Activated naive CD4-positive, alpha-beta T cell treated with anti-CD3 and anti-CD28 coated beads, Interleukin-2, amount 10 ng/mL, durations not matched to agents 7 days and 5 days (primary cell): ENCODE results near the gene MEDAG.
A peak's percentile ranks its signal among the peaks of the same experiment; 100 is the strongest.

ENCODE experiments used
- CTCF ChIA-PET: fragments of 350-600 bp; sonication (Branson Sonifier 250); formaldehyde crosslinking; loops from one replicate; lab custom pipeline; 2021; ENCODE audit warnings: antibody characterized with exemption; lab: Charles Lee
- DNase-seq: peaks from one replicate; pipeline ENCODE4 v3.0.0-alpha.2; 2020
- H3K27ac Mint-ChIP-seq: one replicate; pipeline ENCODE4 v1.8.0; 2021; ENCODE audit warnings: mild to moderate bottlenecking, moderate library complexity, mixed read lengths
- H3K27me3 Mint-ChIP-seq: one replicate; pipeline ENCODE4 v1.8.0; 2021; ENCODE audit warnings: mild to moderate bottlenecking, mixed read lengths
- H3K36me3 Mint-ChIP-seq: one replicate; pipeline ENCODE4 v1.8.0; 2021; ENCODE audit warnings: mixed read lengths
- H3K4me1 Mint-ChIP-seq: one replicate; pipeline ENCODE4 v1.8.0; 2021; ENCODE audit warnings: mixed read lengths
- H3K4me3 Mint-ChIP-seq: one replicate; pipeline ENCODE4 v1.8.0; 2021; ENCODE audit warnings: mild to moderate bottlenecking, moderate library complexity, mixed read lengths
- H3K9me3 Mint-ChIP-seq: one replicate; pipeline ENCODE4 v1.8.0; 2021; ENCODE audit warnings: mixed read lengths

MEDAG gene

DNA sequence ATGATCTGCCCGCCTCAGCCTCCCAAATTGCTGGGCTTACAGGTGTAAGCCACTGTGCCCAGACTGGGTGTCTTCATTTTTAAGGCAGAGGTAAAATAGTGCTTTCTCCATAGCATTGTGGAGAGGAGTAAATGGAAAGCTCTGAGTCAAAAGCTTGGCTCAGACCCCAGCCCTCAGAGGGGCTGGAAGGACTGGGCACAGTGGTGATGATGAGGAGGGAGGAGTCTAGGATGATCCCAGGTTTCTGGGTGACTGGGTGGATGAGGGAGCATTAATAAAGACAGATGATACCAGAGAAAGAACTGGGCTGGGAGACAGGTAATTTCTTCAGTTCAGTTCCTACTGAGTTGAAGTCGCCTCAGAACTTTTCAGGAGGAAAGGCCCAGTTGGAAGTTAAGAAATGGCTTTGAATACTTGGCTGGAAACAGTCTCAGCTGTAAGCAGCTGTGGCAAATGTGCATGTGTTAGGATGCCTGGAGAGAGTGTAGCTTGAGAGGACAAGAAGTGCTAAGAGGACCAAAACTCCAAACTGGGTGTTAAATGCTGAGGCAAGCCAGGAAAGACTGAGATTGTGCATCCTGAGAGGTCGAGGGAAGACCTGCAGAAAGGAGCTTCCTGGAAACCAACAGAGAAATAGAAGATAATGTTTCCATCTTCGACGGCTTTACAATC, 37.1 kb upstream of the MEDAG start:
- no peak overlapping the region for H3K4me3 Mint-ChIP-seq
- CTCF ChIA-PET, result interaction anchor here (4.6 kb wide), 1 partner anchor 13 kb away, joined by 27 read pairs; no protein-coding TSS in a partner anchor
- no peak for DNase-seq
- H3K36me3 Mint-ChIP-seq, result no peaks in the 10 kb centered on the region
- no peaks in the 10 kb centered on the region for H3K4me1 Mint-ChIP-seq
- H3K27me3 Mint-ChIP-seq, result peaks cover 70% of the 10 kb centered on the region
- H3K27ac Mint-ChIP-seq, result no peak overlapping the region
- no peaks in the 10 kb centered on the region for H3K9me3 Mint-ChIP-seq

DNA sequence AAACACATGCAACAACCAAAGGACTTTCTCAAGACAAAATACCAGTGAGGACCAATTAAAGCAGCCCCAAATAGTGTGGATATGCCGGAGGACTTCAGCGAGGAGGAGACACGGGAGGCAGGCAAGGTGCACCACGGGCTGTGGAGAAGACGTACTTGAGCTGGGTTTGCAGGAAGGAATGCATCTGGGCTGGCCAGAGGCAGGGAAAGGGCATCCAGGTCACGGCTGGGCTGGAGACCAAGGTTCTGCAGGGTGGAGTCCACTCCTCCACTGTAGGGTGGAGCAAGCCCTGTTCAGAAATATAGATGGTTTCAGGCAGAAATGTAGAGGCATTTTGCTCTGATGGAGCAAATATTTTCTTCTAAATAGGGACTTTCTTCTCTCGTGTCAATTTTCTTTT, 36.6 kb upstream of the MEDAG start:
- DNase-seq, result no peak
- peaks cover 75% of the 10 kb centered on the region for H3K27me3 Mint-ChIP-seq
- no peak overlapping the region for H3K27ac Mint-ChIP-seq

DNA sequence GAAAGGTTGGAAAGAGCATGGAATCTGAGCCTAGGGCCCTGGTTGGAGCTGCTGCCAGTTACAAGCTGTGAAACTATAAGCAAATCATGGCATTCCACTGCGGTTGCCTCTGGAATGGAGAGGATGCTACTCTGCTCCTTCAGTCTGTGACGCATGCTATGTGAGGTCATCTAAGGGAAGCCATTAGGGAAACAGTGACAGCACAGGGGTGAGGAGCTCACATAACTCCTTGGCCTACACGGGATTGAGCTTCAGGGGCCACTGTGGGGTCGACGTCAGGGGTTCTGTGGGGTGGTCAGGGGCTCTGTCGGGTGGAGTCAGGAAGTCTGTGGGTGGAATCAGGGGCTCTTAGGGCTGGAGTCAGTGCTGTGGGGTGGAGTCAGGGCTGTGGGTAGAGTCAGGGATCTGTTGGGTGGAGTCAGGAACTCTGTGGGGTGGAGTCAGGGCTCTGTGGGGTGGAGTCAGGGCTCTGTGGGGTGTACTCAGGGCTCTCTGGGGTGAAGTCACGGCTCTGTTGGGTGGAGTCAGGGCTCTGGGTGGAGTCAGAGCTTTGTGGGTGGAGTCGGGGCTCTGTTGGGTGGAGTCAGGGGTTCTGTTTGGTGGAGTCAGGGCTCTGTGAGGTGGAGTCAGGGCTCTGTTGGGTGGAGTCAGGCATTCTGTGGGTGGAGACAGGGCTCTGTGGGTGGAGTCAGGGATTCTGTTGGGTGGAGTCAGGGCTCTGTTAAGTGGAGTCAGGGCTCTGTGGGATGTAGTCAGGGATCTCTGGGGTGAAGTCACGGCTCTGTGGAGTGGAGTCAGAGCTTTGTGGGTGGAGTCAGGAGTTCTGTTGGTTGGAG, 35.8 kb upstream of the MEDAG start:
- CTCF ChIA-PET, result interaction anchor here (0.7 kb wide), 1 partner anchor 132 kb away, joined by 3 read pairs; no protein-coding TSS in a partner anchor
- Mint-ChIP-seq H3K27me3 (peaks cover 80% of the 10 kb centered on the region), H3K9me3 (no peaks in the 10 kb centered on the region), H3K36me3 (no peaks in the 10 kb centered on the region), H3K4me3 (no peak overlapping the region), H3K4me1 (no peaks in the 10 kb centered on the region), H3K27ac (no peak overlapping the region)
- DNase-seq, result peak; percentile 37

More for the DNA sequence above, 36.6 kb upstream of the MEDAG start:
- CTCF ChIA-PET, result no interaction called here
- Mint-ChIP-seq H3K4me1 (no peaks in the 10 kb centered on the region), H3K9me3 (no peaks in the 10 kb centered on the region), H3K36me3 (no peaks in the 10 kb centered on the region), H3K4me3 (no peak overlapping the region)

DNA sequence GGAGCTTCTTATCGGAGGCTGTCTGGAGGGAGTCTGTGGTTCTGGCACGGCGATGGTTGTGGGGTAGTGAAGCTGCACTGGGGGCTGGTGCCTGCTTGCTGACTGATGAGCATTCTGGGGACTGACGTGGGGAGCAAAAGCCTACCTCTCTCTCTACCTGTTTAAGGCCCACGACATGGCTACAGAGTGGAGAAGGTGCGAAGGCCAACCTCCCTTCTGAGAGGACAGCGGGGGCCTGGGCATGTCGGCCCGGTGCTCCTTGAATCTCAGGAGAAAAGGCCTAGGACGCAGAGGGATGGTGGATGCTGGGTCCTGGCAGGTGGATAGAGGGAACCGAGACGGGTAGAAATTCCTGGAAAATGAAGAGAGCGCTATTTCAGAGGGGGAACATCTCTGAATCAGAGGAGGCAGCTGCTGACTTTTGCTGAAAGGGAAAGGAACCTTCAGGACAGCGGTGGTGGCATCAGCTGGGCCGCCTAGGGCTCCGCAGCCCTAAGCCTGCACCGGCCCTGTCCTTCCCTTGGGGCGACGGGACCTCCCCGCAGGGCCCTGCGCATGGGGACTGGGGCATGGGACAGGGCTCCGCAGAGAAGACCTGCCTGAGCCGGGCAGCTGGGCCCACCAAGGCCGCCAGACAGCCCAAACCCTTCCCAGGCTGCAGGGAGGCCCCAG, 35.0 kb upstream of the MEDAG start:
- no peak overlapping the region for H3K27ac Mint-ChIP-seq
- H3K27me3 Mint-ChIP-seq, result peaks cover 72% of the 10 kb centered on the region
- CTCF ChIA-PET, result interaction anchor here (0.7 kb wide), 1 partner anchor 131 kb away, joined by 3 read pairs; no protein-coding TSS in a partner anchor
- no peaks in the 10 kb centered on the region for H3K9me3 Mint-ChIP-seq
- no peaks in the 10 kb centered on the region for H3K36me3 Mint-ChIP-seq
- H3K4me3 Mint-ChIP-seq, result no peak overlapping the region
- no peak for DNase-seq
- H3K4me1 Mint-ChIP-seq, result no peaks in the 10 kb centered on the region

DNA sequence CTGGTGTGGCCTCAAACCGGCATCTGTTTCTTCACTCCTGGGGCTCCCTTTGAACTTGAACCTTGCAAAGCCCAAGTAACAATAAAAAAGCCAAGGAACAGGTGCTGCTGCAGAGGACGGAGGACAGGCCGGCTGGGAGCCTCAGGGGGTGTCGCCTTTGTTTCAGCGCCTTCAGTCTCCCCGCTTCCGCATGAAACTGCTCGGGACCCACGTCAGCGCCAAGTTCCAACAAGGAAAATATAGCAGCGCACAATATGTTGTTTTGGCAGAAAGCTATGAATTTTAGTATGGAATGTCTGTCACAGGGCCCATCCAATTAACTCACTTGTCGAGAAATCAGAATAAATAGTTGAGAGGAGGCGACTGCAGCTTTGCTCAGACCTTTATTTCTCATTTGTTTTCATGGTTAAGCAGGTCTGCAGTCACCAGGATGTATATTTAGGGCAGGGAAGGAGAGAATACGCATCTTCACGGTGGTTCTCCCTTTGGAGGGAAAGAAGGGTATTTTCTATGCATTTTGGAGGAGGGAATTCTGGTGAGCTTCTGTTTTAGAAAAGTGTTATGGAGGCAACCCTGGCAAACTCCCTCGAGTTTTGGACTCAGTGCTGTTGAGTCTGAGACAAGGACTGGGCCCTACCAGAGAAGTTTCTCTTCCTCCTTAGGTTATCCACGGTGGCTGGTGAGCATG, 34.3 kb upstream of the MEDAG start:
- Mint-ChIP-seq H3K27me3 (peaks cover 67% of the 10 kb centered on the region), H3K36me3 (no peaks in the 10 kb centered on the region), H3K9me3 (no peaks in the 10 kb centered on the region), H3K4me1 (no peaks in the 10 kb centered on the region), H3K4me3 (no peak overlapping the region), H3K27ac (no peak overlapping the region)
- no peak for DNase-seq
- CTCF ChIA-PET, result no interaction called here

DNA sequence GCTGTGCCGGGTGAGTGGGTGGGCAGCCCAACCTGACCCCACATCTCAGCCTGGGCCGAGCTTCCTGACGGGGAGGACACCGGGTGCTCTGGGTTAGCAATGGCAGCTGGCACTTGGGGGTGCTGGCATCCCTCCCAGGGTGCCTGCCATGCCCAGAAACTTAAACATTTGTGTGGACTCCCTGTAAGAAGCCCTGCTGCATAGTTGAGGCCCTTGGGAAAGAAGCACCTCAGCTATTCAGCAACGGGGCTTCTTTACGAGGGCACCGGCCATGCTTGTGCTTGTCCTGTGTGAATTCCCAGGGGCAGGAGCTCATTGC, 33.8 kb upstream of the MEDAG start:
- no peaks in the 10 kb centered on the region for H3K4me1 Mint-ChIP-seq
- no peak overlapping the region for H3K4me3 Mint-ChIP-seq
- CTCF ChIA-PET, result no interaction called here
- H3K9me3 Mint-ChIP-seq, result no peaks in the 10 kb centered on the region
- H3K27me3 Mint-ChIP-seq, result peaks cover 65% of the 10 kb centered on the region
- DNase-seq, result no peak
- no peak overlapping the region for H3K27ac Mint-ChIP-seq
- no peaks in the 10 kb centered on the region for H3K36me3 Mint-ChIP-seq

DNA sequence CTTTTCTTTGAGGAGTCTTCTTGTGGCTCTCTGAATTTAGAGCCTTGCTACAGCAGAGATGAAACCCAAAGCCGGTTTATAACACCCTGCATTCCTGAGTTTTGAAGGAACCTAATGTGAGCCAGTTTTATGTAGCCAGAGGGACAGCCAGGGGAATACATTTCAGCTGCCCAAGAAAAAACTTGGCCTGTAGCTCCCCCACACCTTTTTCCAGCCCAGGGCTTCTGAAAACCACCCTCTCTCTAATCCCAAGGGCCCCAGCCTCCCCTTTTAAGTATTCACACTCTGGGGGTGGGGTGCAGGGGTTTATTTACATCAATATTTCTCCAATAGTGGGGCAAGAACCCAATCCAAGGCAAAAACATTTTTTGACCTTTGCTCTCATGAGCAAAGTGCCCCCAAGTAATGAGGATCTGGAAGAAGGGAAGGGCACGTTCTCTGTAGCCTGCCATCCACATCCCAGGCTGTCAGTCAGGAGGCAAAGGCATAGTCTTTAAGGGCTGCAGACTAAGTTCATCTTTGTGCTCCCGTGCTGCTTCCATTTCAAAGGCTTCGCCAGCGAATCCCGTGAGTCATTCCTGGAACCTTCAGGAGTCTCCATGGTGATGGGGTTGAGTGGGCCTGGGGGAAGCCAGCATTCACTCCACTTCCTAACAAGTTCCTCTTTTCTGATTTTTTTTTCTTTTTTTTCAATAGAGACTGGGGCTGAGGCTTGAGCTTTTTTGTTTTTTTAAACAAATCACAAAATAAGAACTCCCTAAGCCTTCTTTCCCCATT, 33.2 kb upstream of the MEDAG start:
- Mint-ChIP-seq H3K36me3 (no peaks in the 10 kb centered on the region), H3K4me3 (no peak overlapping the region), H3K4me1 (no peaks in the 10 kb centered on the region), H3K9me3 (no peaks in the 10 kb centered on the region), H3K27ac (no peak overlapping the region), H3K27me3 (peaks cover 62% of the 10 kb centered on the region)
- no peak for DNase-seq
- CTCF ChIA-PET, result no interaction called here

DNA sequence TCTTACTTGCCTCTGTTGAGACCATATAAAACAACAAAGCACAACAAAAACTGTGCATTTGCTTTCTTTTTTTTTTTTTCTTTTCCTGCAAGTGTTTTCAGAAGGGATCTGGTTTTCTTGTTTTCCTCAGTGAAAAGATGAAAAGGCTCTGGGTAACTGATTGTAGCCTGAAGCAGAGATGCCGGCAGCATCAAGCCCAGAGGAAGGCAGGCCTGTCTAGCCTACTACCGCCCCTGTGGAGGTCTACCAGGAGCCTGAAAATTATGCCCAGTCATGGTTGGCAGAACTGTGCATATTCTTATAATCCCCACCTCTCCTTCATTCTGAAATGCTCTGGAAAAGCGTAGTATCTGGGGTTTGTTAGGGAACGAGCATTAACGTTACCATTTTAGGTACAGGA, 32.6 kb upstream of the MEDAG start:
- CTCF ChIA-PET, result interaction anchor here (1.3 kb wide), 1 partner anchor 8 kb away, joined by 8 read pairs; no protein-coding TSS in a partner anchor
- no peaks in the 10 kb centered on the region for H3K9me3 Mint-ChIP-seq
- peaks cover 56% of the 10 kb centered on the region for H3K27me3 Mint-ChIP-seq
- no peak for DNase-seq
- H3K4me1 Mint-ChIP-seq, result no peaks in the 10 kb centered on the region
- H3K36me3 Mint-ChIP-seq, result no peaks in the 10 kb centered on the region
- H3K4me3 Mint-ChIP-seq, result no peak overlapping the region
- H3K27ac Mint-ChIP-seq, result no peak overlapping the region

DNA sequence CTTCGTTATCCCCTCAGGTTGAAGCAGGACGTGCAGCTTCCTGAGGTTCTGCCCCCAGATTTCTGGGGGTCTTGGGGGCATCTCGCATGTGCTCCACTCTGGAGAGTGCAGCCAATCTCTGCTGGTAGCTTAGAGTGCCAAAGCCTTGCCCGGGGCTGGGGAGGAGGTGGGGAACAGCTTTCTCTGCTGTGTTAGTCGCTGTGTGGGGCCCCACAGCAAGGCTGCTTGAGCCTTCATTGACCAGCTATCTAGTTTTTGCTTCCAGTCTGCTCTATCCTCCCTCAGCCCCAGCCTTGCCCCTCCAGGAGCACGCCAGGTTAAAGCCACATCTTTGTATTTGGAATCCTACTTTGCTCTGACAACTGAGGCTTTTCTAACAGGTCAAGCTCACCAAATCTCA, 32.0 kb upstream of the MEDAG start:
- Mint-ChIP-seq H3K4me3 (no peak overlapping the region), H3K27me3 (peaks cover 53% of the 10 kb centered on the region), H3K27ac (no peak overlapping the region), H3K4me1 (no peaks in the 10 kb centered on the region), H3K36me3 (no peaks in the 10 kb centered on the region), H3K9me3 (no peaks in the 10 kb centered on the region)
- no peak for DNase-seq
- CTCF ChIA-PET, result interaction anchor here (0.7 to 1.3 kb wide), 2 partner anchors 8 to 195 kb away, joined by 3 to 8 read pairs; no protein-coding TSS in a partner anchor

DNA sequence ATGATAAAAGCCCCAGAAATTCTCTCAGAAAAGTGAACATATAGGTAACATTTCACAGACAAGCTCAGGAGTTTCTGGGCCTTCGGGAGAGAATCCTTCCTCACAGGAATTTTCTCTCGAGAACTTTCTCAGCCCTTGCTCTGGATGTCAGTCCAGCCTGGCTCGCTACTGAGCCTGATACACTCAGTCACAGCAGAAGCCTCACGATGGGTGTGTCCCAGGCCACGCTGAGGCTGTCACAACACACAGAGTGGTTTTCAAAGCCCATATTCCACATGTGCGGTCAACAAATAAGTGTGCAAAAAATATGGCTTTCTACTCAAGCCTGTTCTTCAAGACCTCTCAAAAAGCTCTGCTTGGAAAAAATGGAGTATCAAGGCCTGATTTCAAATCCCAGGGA, 31.5 kb upstream of the MEDAG start:
- no peak for DNase-seq
- no peaks in the 10 kb centered on the region for H3K36me3 Mint-ChIP-seq
- H3K4me3 Mint-ChIP-seq, result no peak overlapping the region
- H3K9me3 Mint-ChIP-seq, result no peaks in the 10 kb centered on the region
- no peaks in the 10 kb centered on the region for H3K4me1 Mint-ChIP-seq
- CTCF ChIA-PET, result interaction anchor here (0.7 to 1.3 kb wide), 2 partner anchors 9 to 196 kb away, joined by 3 to 8 read pairs; no protein-coding TSS in a partner anchor
- no peak overlapping the region for H3K27ac Mint-ChIP-seq
- peaks cover 49% of the 10 kb centered on the region for H3K27me3 Mint-ChIP-seq

DNA sequence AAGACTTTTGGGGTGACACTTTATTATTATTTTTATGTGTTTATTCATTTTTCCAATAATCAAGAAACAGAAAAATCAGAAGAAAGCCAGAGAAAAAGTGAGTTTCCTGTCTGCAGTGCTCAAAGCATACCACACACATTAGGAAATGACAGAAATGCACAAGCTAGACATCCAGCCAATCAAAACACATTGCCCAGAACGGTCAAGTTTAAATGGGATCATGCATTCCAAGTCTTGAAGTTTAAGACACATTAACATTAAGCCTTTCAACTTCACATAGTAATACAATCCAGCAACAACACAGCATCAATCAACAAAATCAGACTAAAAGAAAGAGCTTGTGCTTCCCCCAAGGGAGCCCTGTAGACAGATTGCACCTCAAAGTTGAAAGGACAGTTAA, 28.7 kb upstream of the MEDAG start:
- H3K9me3 Mint-ChIP-seq, result no peaks in the 10 kb centered on the region
- CTCF ChIA-PET, result interaction anchor here (0.5 to 1.5 kb wide), 2 partner anchors 12 to 1597 kb away, joined by 3 to 4 read pairs; no protein-coding TSS in a partner anchor
- no peak overlapping the region for H3K4me3 Mint-ChIP-seq
- H3K36me3 Mint-ChIP-seq, result no peaks in the 10 kb centered on the region
- H3K27me3 Mint-ChIP-seq, result peaks cover 54% of the 10 kb centered on the region
- DNase-seq, result no peak
- no peak overlapping the region for H3K27ac Mint-ChIP-seq
- no peaks in the 10 kb centered on the region for H3K4me1 Mint-ChIP-seq

DNA sequence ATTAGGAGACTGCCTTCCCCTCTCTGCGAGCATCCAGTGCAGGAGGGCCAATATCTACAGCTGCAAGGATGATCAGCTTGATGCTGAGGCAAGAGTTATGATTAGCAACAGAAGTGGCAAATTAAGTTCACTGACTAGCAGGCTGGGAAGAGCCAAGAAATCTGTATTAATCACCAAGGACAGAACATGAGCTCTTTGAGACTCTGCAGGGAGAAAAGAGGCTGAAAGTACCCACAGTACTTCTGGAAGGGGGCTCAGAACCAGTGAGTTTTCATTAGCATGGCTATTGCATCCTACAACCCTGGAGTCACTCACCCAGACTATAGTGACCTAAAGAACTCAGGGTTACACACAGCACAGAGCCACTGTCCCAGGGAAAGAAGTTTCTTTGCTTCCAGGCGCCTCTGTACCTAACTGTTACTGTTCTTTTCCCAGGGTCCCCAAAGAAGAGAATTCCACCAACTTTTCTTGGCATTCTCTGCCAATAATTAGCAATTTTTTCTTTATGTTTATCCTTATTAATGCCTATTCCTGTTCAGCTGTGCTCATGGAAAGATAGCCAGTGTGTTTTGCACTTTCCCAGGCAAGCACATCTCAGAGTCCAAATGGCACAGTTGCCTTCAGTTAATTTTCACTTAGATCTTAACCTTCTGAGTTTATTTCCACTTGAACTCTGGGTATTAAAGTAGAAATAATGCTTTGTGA, 25.8 kb upstream of the MEDAG start:
- Mint-ChIP-seq H3K27ac (no peak overlapping the region), H3K4me3 (no peak overlapping the region), H3K9me3 (peaks cover 5% of the 10 kb centered on the region), H3K36me3 (no peaks in the 10 kb centered on the region), H3K27me3 (peaks cover 33% of the 10 kb centered on the region), H3K4me1 (peaks cover 3% of the 10 kb centered on the region)
- CTCF ChIA-PET, result interaction anchor here (0.9 kb wide), 1 partner anchor 14 kb away, joined by 4 read pairs; no protein-coding TSS in a partner anchor
- no peak for DNase-seq

DNA sequence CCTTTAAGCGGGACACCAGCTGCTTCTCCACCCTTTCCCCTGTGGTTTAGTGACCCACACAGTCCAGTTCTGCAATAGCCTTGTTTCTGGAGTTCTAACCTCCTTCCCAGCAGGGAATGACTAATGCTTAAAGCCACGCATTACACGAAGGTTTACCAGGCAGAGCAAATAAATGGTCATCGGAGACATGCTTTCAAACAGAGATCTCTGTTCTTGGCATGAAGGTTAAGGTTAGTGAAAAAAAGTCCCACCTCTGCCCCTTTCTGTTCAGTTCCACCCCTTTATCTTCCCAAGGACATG, 25.3 kb upstream of the MEDAG start:
- DNase-seq, result no peak
- Mint-ChIP-seq H3K9me3 (peaks cover 5% of the 10 kb centered on the region), H3K4me1 (peaks cover 3% of the 10 kb centered on the region), H3K4me3 (no peak overlapping the region), H3K27me3 (peaks cover 33% of the 10 kb centered on the region), H3K36me3 (no peaks in the 10 kb centered on the region), H3K27ac (no peak overlapping the region)
- CTCF ChIA-PET, result no interaction called here
